Ovary (tissue), 3 donors: Measurements from ENCODE around the gene CDK9.

Experiments
- CTCF ChIP-seq, 3 donors: fragments of 450-650 bp in 2 of 3; fragments of 200-600 bp in 1 of 3; IDR thresholded peaks; one replicate each; pipeline versions ENCODE4 v1.5.1 to v1.8.0; 2016 to 2022; ENCODE audit warnings: antibody characterized with exemption in 3 of 3, mild to moderate bottlenecking in 1 of 3
- EP300 ChIP-seq: sonication (generic); formaldehyde crosslinking; IDR thresholded peaks from one replicate; pipeline ENCODE4 v1.6.1; 2017; ENCODE audit warnings: antibody characterized with exemption
- donor health status: DM: no; HTN: no; CAD: no.

- TF ChIP-seq CTCF (IDR thresholded peaks at IDR 0.05) (no peak), EP300 (no peak)
Measured at GRCh38 chr9:127771570-127772189, 14.2 kb upstream of the CDK9 start.
